ENCODE measurements around the gene SEC23B. TPM values are rescaled to one million over a fixed set of nuclear protein-coding genes. Genes with fewer than 3 reads are reported as not detected.

SEC23B gene
- total and polyA plus RNA-seq, 2 of the 8 experiments (the other 6 are each of a cell fraction or from before 2014, with no cell fraction given) = 53.3 to 62.8 TPM

DNA sequence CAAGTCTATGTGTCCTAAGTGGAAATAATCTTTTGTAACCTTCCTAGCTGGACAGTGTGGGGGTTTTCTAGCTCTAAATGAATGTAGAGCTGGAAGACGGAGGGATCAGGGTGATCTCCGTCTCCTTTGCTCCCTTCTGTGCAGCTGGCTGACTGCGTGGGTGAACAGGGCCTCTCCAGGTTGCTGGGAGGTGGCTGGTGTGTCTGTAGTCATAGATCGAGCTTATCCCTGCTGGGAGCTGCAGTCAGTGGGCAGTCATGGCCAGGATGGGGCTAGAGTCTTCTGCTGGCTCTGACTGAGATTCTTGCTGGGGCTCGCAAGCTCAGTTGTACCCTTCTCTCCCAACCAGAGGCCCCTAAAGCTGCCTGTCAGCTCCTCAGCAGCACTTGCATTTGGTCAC, 6.4 kb downstream of the SEC23B start (continued):
- TF ChIP-seq, protein P1, sequence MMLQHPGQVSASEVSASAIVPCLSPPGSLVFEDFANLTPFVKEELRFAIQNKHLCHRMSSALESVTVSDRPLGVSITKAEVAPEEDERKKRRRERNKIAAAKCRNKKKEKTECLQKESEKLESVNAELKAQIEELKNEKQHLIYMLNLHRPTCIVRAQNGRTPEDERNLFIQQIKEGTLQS (IDR thresholded peaks at IDR 0.05; ENCODE audit: insufficient read depth, low read depth, low read length) = no peak

All from H1 (cell line).